Measurements from ENCODE around the gene SCGB1C1. TPM values are rescaled to one million over a fixed set of nuclear protein-coding genes. Genes with fewer than 3 reads are reported as not detected.

Gene SCGB1C1
- total and polyA plus RNA-seq, 2 donors (not counting 1 experiment from before 2014, with no cell fraction given), result not detected

DNA sequence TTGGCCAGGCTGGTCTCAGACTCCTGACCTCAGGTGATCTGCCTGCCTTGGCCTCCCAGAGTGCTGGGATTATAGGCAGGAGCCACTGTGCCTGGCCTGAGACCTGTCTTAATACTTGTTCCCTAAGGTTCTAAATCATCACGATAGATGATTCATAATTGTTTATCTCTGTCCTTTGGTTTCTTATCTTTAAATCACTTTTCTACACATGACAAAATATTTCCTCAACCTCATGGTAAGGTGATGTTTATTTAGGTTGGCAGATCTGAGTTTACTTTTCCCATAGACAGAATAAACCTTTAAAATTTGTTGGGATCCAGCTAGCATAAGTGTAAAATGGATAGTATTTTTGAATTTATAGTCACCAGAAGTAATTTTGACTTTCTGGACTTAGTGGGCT, 47.4 kb downstream of the SCGB1C1 start:
- Histone ChIP-seq H3K36me3 (replicated peaks in 1 of 2; ENCODE audit: control extremely low read depth in 1 of 2, control insufficient read depth in 1 of 2, extremely low read depth in 1 of 2, insufficient read depth in 2 of 2, low read length in 1 of 2) (peaks cover 4 to 47% of the 10 kb centered on the region in 2 experiments), H3K9me3 (ENCODE audit: control extremely low read depth in 1 of 3, control insufficient read depth in 2 of 3, insufficient read depth in 1 of 3, low read length in 2 of 3) (no peaks in the 10 kb centered on the region), H3K79me2 (ENCODE audit: control insufficient read depth, insufficient read depth, low read length) (peaks cover 85% of the 10 kb centered on the region), H4K20me1 (ENCODE audit: control insufficient read depth, insufficient read depth, low read length, poor library complexity, severe bottlenecking) (peaks cover 26% of the 10 kb centered on the region), H3K4me1 (ENCODE audit: control insufficient read depth in 2 of 2, insufficient read depth in 2 of 2, low read length in 2 of 2) (peaks cover 15 to 18% of the 10 kb centered on the region in 2 donors), H3K27me3 (replicated peaks in 1 of 4; ENCODE audit: control extremely low read depth in 1 of 4, control insufficient read depth in 3 of 4, insufficient read depth in 4 of 4, low read length in 3 of 4) (no peaks in the 10 kb centered on the region), H2AFZ (ENCODE audit: insufficient read depth, low read depth, low read length, poor library complexity, severe bottlenecking) (no peak overlapping the region), H3K4me3 (ENCODE audit: control extremely low read depth in 1 of 5, extremely low read depth in 1 of 5, insufficient read depth in 1 of 5, low read depth in 2 of 5, low read length in 4 of 5) (no peak overlapping the region), H3K4me2 (replicated peaks; ENCODE audit: low read depth, low read length, poor library complexity, severe bottlenecking) (no peak overlapping the region), H3K9ac (ENCODE audit: low read length) (no peak overlapping the region), H3K27ac (ENCODE audit: low read length in 2 of 2) (no peak overlapping the region)
- no peaks in the 10 kb centered on the region for H3K9me3 Mint-ChIP-seq (ENCODE audit: insufficient read depth)
- H3K27me3 Mint-ChIP-seq, result no peaks in the 10 kb centered on the region
- ChIA-PET CTCF (interaction anchor here (1.4 to 3.8 kb wide), 4 partner anchors 11 to 115 kb away, joined by 3 to 29 read pairs (median 12); partner anchors contain the start of genes BET1L and RIC8A), POLR2A (no interaction called here)
- ATAC-seq (ENCODE audit: low read depth) (no peak), DNase-seq (no peak)
- intact Hi-C loops (cut with micrococcal nuclease), result no loop called here
- H3K27ac Mint-ChIP-seq, result no peak overlapping the region
- WGBS (ENCODE audit: insufficient coverage), result no CpG with 5 or more reads among the region's 1 CpG
- H3K4me1 Mint-ChIP-seq, result peaks cover 33% of the 10 kb centered on the region
- no peak for TF ChIP-seq CTCF (IDR thresholded peaks at IDR 0.05)
- H3K4me3 Mint-ChIP-seq, result no peak overlapping the region

- Histone ChIP-seq H3K9ac (ENCODE audit: low read length) (no peak overlapping the region), H3K79me2 (ENCODE audit: control insufficient read depth, insufficient read depth, low read length) (peaks cover 85% of the 10 kb centered on the region), H3K4me2 (replicated peaks; ENCODE audit: low read depth, low read length, poor library complexity, severe bottlenecking) (no peak overlapping the region), H3K27me3 (replicated peaks in 1 of 4; ENCODE audit: control extremely low read depth in 1 of 4, control insufficient read depth in 3 of 4, insufficient read depth in 4 of 4, low read length in 3 of 4) (no peaks in the 10 kb centered on the region), H3K4me3 (ENCODE audit: control extremely low read depth in 1 of 5, extremely low read depth in 1 of 5, insufficient read depth in 1 of 5, low read depth in 2 of 5, low read length in 4 of 5) (no peak overlapping the region), H3K27ac (ENCODE audit: low read length in 2 of 2) (no peak overlapping the region), H3K36me3 (replicated peaks in 1 of 2; ENCODE audit: control extremely low read depth in 1 of 2, control insufficient read depth in 1 of 2, extremely low read depth in 1 of 2, insufficient read depth in 2 of 2, low read length in 1 of 2) (peaks cover 4 to 59% of the 10 kb centered on the region in 2 experiments), H4K20me1 (ENCODE audit: control insufficient read depth, insufficient read depth, low read length, poor library complexity, severe bottlenecking) (peaks cover 26% of the 10 kb centered on the region), H3K4me1 (ENCODE audit: control insufficient read depth in 2 of 2, insufficient read depth in 2 of 2, low read length in 2 of 2) (peaks cover 11 to 12% of the 10 kb centered on the region in 2 donors), H3K9me3 (ENCODE audit: control extremely low read depth in 1 of 3, control insufficient read depth in 2 of 3, insufficient read depth in 1 of 3, low read length in 2 of 3) (no peaks in the 10 kb centered on the region), H2AFZ (ENCODE audit: insufficient read depth, low read depth, low read length, poor library complexity, severe bottlenecking) (no peak overlapping the region)
- Mint-ChIP-seq H3K27me3 (no peaks in the 10 kb centered on the region), H3K9me3 (ENCODE audit: insufficient read depth) (no peaks in the 10 kb centered on the region), H3K4me3 (no peak overlapping the region), H3K27ac (no peak overlapping the region), H3K4me1 (peaks cover 27% of the 10 kb centered on the region)
- intact Hi-C loops (cut with micrococcal nuclease), result no loop called here
- CTCF ChIA-PET, result interaction anchor here (1.3 to 2.7 kb wide), 2 partner anchors 9 to 16 kb away, joined by 4 to 22 read pairs; no protein-coding TSS in a partner anchor
- TF ChIP-seq CTCF (IDR thresholded peaks at IDR 0.05) (no peak), EZH2 (IDR thresholded peaks at IDR 0.05; ENCODE audit: borderline replicate concordance, insufficient read depth, low read depth, low read length, poor library complexity, severe bottlenecking) (no peak)
- no peak for DNase-seq
- POLR2A ChIA-PET, result interaction anchor here (0.6 kb wide), 1 partner anchor 19 kb away, joined by 4 read pairs; no protein-coding TSS in a partner anchor
- 98% methylated on average over 4 of the region's 5 CpGs for WGBS (ENCODE audit: insufficient coverage)
- no peak for ATAC-seq (ENCODE audit: low read depth)
Measured at GRCh38 chr11:241634-242033, 48.8 kb downstream of the SCGB1C1 start.

Small RNA genes within 50 kb of the gene (small RNA-seq; reads per million reads assigned to genes)
- gene RNU6-447P (ENCODE audit: insufficient read length, low read depth, low replicate concordance), result not detected

Other genes starting within 250 kb of the SCGB1C1 start
- gene BET1L, start 14.3 kb downstream of the SCGB1C1 start, total RNA-seq, result 69.1 and 72.2 TPM in 2 replicates
- gene BET1L, start 14.3 kb downstream of the SCGB1C1 start, polyA plus RNA-seq, result 43.9 and 49.3 TPM in 2 replicates
- 102 and 110 TPM in 2 replicates for gene RIC8A, start 14.6 kb downstream of the SCGB1C1 start, total RNA-seq
- gene RIC8A, start 14.6 kb downstream of the SCGB1C1 start, polyA plus RNA-seq, result 90.0 and 100 TPM in 2 replicates
- gene SIRT3, start 43.3 kb downstream of the SCGB1C1 start, total RNA-seq, result 27.9 and 33.6 TPM in 2 replicates
- gene SIRT3, start 43.3 kb downstream of the SCGB1C1 start, polyA plus RNA-seq, result 22.9 and 50.5 TPM in 2 replicates
- gene PSMD13, start 43.9 kb downstream of the SCGB1C1 start, total RNA-seq, result 96.2 and 104 TPM in 2 replicates
- 98.0 and 111 TPM in 2 replicates for gene PSMD13, start 43.9 kb downstream of the SCGB1C1 start, polyA plus RNA-seq
- 2.5 and 2.7 TPM in 2 replicates for gene NLRP6, start 85.3 kb downstream of the SCGB1C1 start, total RNA-seq
- gene NLRP6, start 85.3 kb downstream of the SCGB1C1 start, polyA plus RNA-seq, result 0.92 and 1.4 TPM in 2 replicates
- gene PGGHG, start 96.0 kb downstream of the SCGB1C1 start, total RNA-seq, result 159 and 169 TPM in 2 replicates
- gene PGGHG, start 96.0 kb downstream of the SCGB1C1 start, polyA plus RNA-seq, result 152 and 264 TPM in 2 replicates
- not detected in 2 replicates for gene IFITM5, start 106.4 kb downstream of the SCGB1C1 start, total RNA-seq
- not detected in 2 replicates for gene IFITM5, start 106.4 kb downstream of the SCGB1C1 start, polyA plus RNA-seq
- 72.1 and 76.1 TPM in 2 replicates for gene IFITM2, start 114.7 kb downstream of the SCGB1C1 start, total RNA-seq
- gene IFITM2, start 114.7 kb downstream of the SCGB1C1 start, polyA plus RNA-seq, result 207 and 451 TPM in 2 replicates
- gene IFITM1, start 121.0 kb downstream of the SCGB1C1 start, total RNA-seq, result 19.5 and 19.7 TPM in 2 replicates
- gene IFITM1, start 121.0 kb downstream of the SCGB1C1 start, polyA plus RNA-seq, result 70.6 and 83.7 TPM in 2 replicates
- 9.8 and 16.5 TPM in 2 replicates for gene IFITM3, start 127.8 kb downstream of the SCGB1C1 start, total RNA-seq
- 1.6 and 5.2 TPM in 2 replicates for gene IFITM3, start 127.8 kb downstream of the SCGB1C1 start, polyA plus RNA-seq
- not detected in 2 replicates for gene B4GALNT4, start 176.4 kb downstream of the SCGB1C1 start, total RNA-seq
- 0.07 TPM in 1 of 2 replicates, not detected in the other for gene B4GALNT4, start 176.4 kb downstream of the SCGB1C1 start, polyA plus RNA-seq
- gene PKP3, start 201.1 kb downstream of the SCGB1C1 start, total RNA-seq, result 0.39 TPM in 1 of 2 replicates, not detected in the other
- gene PKP3, start 201.1 kb downstream of the SCGB1C1 start, polyA plus RNA-seq, result 0.16 and 0.78 TPM in 2 replicates
- gene SIGIRR, start 221.9 kb downstream of the SCGB1C1 start, total RNA-seq, result 66.6 and 73.8 TPM in 2 replicates
- gene SIGIRR, start 221.9 kb downstream of the SCGB1C1 start, polyA plus RNA-seq, result 92.1 and 145 TPM in 2 replicates
- gene ANO9, start 248.9 kb downstream of the SCGB1C1 start, total RNA-seq, result 62.0 and 63.9 TPM in 2 replicates
- gene ANO9, start 248.9 kb downstream of the SCGB1C1 start, polyA plus RNA-seq, result 94.1 and 107 TPM in 2 replicates